Rectal smooth muscle tissue (tissue), 1 donor: ENCODE data around the gene NFIA.

Source experiments
- H3K27ac ChIP-seq: one replicate; pipeline ENCODE4 v1.7.0; 2013; ENCODE audit warnings: low read depth, low read length, inconsistent platforms
- H3K27me3 ChIP-seq: one replicate; pipeline ENCODE4 v1.7.0; 2013; ENCODE audit warnings: low read length; ENCODE audit not compliant: control insufficient read depth, insufficient read depth
- H3K36me3 ChIP-seq: one replicate; pipeline ENCODE4 v1.7.0; 2013; ENCODE audit warnings: low read length; ENCODE audit not compliant: control insufficient read depth, insufficient read depth
- H3K4me1 ChIP-seq: one replicate; pipeline ENCODE4 v1.7.0; 2013; ENCODE audit warnings: low read length; ENCODE audit not compliant: control insufficient read depth, insufficient read depth
- H3K4me3 ChIP-seq: one replicate; pipeline ENCODE4 v1.7.0; 2013; ENCODE audit warnings: low read length
- H3K9ac ChIP-seq: one replicate; pipeline ENCODE4 v1.7.0; 2013; ENCODE audit warnings: low read length

Gene NFIA

DNA sequence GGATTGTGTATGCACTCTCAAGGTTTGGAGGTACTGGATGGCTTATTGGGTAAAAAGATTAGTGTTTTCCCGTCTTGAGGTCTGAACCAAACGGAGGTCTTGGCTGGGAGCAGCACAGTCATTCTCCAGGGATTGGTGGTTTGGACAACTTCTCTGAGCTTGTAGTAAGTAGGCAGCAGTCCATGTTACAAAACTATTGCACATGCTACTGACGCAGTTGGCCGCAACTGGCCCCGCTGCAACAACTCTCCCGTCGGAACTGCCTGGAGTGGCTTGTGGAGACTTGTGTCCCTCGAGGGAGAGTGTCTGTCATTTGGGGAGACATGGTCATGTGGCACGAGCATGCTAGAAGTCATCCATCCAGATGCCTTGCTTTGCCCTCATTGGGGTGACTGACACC lies 366.6 kb downstream of the NFIA start:
- peak overlapping the region; percentile 53 for H3K27ac ChIP-seq
- peaks cover 37% of the 10 kb centered on the region for H3K4me1 ChIP-seq
- H3K36me3 ChIP-seq: no peaks in the 10 kb centered on the region
- H3K9ac ChIP-seq: no peak overlapping the region
- H3K27me3 ChIP-seq: no peaks in the 10 kb centered on the region
- no peak overlapping the region for H3K4me3 ChIP-seq

DNA sequence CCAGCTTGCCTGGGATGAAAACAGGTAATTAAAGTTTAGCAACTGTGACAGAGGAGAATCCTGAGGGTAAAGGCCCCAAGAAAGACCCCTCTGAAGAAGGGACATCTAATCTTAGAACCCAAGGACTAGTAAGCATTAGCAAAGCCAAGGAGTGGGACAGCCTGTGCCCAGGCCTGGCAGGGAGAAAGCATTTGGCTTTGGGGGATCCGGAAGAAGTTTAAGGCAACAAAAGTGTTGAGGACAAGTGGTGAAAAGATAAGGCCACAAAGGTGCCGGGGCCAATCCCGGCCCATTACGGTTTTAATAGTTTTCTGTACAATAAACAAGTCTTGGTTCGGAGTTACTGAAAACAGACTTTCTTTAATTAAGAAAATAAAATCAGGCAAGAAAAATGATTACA lies 367.0 kb downstream of the NFIA start:
- Histone ChIP-seq H3K27ac (peak overlapping the region; percentile 53), H3K36me3 (no peaks in the 10 kb centered on the region), H3K4me3 (no peak overlapping the region), H3K9ac (no peak overlapping the region), H3K4me1 (peaks cover 33% of the 10 kb centered on the region), H3K27me3 (no peaks in the 10 kb centered on the region)

DNA sequence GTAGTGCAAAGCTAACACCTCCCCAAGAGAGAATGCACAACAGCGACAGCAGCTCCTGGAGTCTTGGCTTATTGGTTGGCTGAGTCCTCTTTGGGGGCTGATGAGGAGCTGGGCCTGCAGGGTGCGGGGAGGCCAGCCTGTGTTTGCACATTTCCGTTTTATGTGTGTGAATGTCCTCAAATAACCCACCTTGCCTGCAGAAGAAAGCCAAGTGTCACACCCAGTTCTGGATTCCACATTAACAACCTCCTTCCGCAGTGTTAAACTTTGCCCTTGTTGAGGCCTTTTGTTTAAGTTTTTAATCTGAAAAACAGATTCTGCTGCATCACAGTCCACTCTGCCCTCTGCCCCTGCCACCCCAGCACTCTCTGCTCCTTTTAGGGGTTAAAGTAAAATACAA lies 368.1 kb downstream of the NFIA start:
- H3K9ac ChIP-seq: no peak overlapping the region
- H3K27ac ChIP-seq: peak overlapping the region; percentile 53
- H3K36me3 ChIP-seq: no peaks in the 10 kb centered on the region
- no peaks in the 10 kb centered on the region for H3K27me3 ChIP-seq
- H3K4me3 ChIP-seq: no peak overlapping the region
- peaks cover 29% of the 10 kb centered on the region for H3K4me1 ChIP-seq

DNA sequence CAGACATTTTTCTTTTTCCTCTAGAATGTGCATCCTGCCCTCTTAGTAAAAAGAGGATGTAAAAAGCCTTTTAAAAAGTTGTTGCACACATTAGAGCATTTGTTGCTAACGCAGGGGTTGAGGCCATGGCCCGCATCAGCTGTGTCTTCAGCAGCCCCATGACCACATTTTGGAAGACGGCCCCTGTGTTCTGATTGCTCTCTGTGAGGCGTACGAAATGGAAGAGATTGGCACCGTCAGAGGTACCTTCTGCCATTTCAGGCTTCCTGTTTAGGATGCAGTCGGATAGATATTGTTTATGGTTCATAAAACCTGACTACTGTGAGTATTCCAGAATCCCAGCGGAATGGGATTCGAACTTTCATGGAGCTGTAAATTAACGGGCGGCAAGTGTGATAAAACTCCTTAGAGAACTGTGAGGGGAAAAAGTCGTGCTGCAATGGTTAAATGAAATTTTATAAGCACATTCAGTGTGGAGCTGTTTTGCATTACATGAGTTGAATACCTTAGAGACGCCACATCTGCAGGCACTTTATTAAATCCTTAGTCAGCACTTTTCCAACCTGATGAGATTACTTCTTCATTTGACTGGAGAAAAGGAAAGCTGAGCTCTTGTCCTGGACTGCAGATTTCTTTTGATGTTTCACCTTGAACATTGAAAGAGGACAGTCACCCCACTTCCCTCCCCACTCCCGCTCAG lies 368.7 kb downstream of the NFIA start:
- no peak overlapping the region for H3K4me3 ChIP-seq
- H3K27ac ChIP-seq: peak overlapping the region; percentile 25
- H3K36me3 ChIP-seq: no peaks in the 10 kb centered on the region
- peaks cover 29% of the 10 kb centered on the region for H3K4me1 ChIP-seq
- H3K27me3 ChIP-seq: no peaks in the 10 kb centered on the region
- H3K9ac ChIP-seq: no peak overlapping the region

DNA sequence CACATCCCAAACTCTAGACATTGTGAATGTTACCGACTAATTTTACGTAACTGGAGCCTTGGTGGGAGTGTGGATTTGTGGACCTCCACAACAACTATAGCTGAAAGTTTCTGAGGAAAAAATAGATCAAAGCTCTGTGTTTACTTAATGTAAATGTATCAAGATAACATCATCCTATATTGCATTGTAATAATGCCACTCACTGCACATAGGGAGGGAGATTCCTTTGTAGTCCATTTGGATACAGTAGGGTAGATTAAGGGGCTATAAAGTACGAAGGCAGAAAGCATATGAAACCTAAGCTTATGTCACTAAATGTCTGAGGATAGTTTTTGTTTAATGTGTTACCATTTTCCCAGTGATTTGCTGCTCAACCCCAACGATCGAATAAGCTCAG lies 369.2 kb downstream of the NFIA start:
- H3K4me1 ChIP-seq: peaks cover 29% of the 10 kb centered on the region
- no peak overlapping the region for H3K9ac ChIP-seq
- no peak overlapping the region for H3K4me3 ChIP-seq
- no peaks in the 10 kb centered on the region for H3K27me3 ChIP-seq
- H3K27ac ChIP-seq: no peak overlapping the region
- H3K36me3 ChIP-seq: no peaks in the 10 kb centered on the region

DNA sequence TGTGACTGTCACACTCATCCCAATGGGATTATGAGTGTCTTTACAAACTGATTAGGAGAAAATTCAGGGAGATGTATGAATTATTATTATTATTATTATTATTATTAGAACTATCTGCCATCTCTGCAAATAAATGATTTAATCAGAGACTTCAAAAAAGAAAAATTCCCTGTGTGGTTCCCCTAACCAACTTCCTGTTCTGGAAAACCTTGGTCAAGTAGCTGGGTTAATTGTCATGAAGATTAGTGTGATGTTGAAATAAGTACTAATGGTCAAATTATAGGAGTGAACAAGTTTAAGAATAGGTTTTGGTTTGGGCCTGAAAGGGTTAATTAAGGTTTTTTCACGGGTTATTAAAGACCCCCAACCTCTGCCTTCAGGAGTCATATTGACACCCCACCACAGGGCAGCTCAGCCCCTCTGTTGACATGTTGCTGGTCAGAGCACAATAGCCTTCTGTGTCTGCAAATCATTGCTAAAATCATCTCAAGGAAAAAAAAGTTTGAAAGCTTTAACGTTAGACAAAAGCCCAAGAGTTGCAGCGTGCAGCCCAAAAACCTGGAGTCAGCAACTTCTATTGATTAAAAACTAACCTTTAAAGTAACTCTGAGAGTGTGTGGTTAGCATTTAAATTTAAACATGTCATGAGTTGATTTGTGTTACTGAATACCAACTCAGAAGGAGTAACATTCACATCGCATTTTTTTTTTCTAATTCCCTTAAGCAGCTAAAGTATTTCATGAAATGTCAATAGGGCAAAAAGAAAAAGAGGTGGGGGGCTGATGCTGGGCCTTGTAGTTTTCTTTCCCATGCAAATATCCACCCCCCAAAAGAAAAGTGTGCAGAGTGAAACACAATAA lies 370.0 kb downstream of the NFIA start:
- H3K27ac ChIP-seq: peak overlapping the region; percentile 71

DNA sequence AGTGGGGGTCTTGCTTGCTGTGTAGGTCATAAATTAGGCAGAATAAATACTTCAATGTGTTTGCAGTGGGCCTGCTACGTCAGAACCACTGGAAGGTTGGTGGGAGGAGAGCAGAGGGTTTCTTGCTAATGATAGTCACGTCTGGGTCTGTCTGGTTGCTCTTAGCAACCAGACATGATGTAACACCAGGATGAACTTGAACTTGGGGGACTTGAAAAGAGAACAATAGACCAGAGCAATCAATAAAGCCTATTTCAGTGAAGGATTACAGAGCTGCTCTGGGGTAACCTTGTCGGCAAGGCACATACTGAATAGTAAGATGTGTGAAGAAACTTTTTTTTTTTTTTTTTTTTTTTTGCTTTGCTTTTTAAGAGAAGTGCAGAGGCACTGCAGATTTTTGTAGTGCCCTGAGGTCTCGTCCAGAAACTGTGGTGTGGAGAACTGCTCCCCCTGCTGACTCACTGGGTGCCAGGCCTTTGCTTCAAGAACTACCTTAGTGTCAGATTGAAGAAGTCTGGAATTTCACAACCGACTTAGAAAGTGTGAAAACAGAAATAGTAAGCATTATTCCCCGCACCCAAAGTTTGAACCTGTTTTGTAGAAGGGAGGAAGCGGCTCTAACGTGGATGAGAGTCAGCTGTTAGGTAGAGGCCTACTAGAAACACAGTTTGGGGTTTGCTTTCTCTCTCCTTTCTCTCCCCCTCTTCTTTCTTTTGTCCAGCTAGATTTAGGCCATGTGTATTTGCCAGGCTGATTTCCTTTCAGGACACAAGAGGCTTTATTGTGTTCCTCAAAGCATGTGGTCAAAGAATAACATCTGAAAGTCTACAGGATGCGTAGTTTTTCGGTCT lies 371.0 kb downstream of the NFIA start:
- peak overlapping the region; percentile 71 for H3K27ac ChIP-seq
- no peak overlapping the region for H3K9ac ChIP-seq
- no peaks in the 10 kb centered on the region for H3K27me3 ChIP-seq
- peaks cover 29% of the 10 kb centered on the region for H3K4me1 ChIP-seq
- H3K4me3 ChIP-seq: no peak overlapping the region
- H3K36me3 ChIP-seq: no peaks in the 10 kb centered on the region

More for the DNA sequence above, 370.0 kb downstream of the NFIA start:
- no peak overlapping the region for H3K4me3 ChIP-seq
- no peak overlapping the region for H3K9ac ChIP-seq
- H3K36me3 ChIP-seq: no peaks in the 10 kb centered on the region
- no peaks in the 10 kb centered on the region for H3K27me3 ChIP-seq
- H3K4me1 ChIP-seq: peaks cover 29% of the 10 kb centered on the region

DNA sequence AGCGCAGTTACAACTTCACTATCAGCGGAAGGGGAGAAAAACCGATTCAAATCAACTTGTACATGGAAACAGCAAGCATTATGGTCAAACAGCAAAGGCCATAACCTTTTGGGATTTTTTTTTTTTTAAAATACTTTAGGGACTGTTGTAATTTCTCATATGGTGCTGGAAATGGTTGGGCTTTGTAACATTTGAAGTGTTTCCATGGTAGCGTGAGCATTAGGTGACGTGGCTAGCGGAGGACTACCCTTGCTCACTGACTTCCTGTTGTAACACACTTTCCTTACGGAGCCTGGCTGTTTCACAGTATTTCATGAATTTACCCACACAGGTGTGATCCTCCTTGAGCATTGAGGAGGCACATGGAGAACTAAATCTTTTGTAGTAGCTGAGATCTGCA lies 373.0 kb downstream of the NFIA start:
- no peak overlapping the region for H3K27ac ChIP-seq
- H3K9ac ChIP-seq: no peak overlapping the region
- peaks cover 24% of the 10 kb centered on the region for H3K4me1 ChIP-seq
- H3K27me3 ChIP-seq: no peaks in the 10 kb centered on the region
- H3K4me3 ChIP-seq: no peak overlapping the region
- H3K36me3 ChIP-seq: no peaks in the 10 kb centered on the region

DNA sequence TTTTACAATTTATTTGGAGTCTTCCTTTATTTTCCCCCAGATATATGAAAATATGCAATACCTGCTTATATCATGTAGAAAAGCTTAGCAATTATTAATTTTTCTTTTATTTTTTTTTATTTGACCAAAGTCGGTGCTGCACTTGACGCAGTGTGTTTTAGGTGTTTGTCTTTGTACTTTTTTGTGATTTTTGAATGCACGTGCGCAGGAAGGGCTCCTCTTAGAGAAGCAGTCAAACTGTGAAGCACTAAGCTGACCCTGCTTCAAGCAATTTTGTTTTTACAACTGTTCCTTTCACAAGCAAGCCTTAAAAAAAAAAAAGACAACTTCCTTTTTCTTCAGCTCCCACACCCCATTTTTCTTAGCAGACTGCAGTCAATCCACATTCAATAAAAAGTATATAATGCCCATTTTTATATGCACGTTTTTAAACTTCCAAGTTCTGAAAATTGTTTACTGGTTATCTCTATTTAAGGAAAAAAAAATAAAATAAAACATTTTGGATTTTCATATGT lies 375.2 kb downstream of the NFIA start:
- H3K27ac ChIP-seq: no peak overlapping the region
- H3K27me3 ChIP-seq: no peaks in the 10 kb centered on the region
- H3K36me3 ChIP-seq: peaks cover 2% of the 10 kb centered on the region
- peaks cover 13% of the 10 kb centered on the region for H3K4me1 ChIP-seq
- H3K9ac ChIP-seq: no peak overlapping the region
- no peak overlapping the region for H3K4me3 ChIP-seq

DNA sequence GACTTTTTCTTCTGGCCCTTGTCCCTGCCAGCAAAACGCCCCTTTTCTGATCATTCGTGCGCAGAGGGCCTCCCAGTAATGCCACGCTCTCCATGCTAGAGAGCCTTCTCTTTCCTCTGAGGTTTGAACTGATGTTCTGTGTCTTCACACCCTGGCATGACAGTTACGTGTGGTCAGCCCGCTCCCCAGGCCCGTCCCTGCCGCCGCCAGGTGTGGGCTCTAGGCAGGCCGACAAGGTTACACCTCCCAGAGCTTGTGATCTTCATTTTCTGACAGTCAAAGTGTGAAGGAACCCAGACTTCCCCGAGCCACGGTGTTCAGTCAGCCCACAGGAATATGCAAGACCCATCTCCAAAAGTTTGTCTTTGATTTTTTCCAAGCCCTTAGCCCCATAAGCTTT lies 377.0 kb downstream of the NFIA start:
- Histone ChIP-seq H3K9ac (no peak overlapping the region), H3K36me3 (peaks cover 2% of the 10 kb centered on the region), H3K27me3 (no peaks in the 10 kb centered on the region), H3K4me3 (no peak overlapping the region), H3K4me1 (no peaks in the 10 kb centered on the region), H3K27ac (no peak overlapping the region)

DNA sequence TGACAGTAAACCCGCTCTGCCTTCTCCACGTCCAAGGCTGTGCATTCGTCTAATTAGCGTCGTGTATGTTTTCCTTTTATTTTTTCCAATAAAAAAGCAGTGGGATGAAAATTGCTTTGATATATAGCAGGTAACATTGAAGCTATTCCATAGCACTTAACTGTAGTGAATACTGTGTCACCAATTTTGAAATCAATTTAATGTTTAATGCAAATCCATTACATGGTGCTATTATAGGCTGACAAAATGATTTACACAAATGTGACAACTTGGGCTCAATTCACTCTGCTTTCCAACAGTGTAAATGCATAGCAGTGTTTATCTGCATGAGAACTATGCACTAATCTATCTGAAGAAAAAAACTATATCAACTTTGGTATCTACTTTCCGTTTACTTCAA lies 377.8 kb downstream of the NFIA start:
- peaks cover 2% of the 10 kb centered on the region for H3K36me3 ChIP-seq
- H3K27ac ChIP-seq: no peak overlapping the region
- H3K4me3 ChIP-seq: no peak overlapping the region

More for the DNA sequence above, 377.8 kb downstream of the NFIA start:
- Histone ChIP-seq H3K9ac (no peak overlapping the region), H3K4me1 (no peaks in the 10 kb centered on the region), H3K27me3 (no peaks in the 10 kb centered on the region)
